ENCODE data around the gene PHF14.

The PHF14 gene

DNA sequence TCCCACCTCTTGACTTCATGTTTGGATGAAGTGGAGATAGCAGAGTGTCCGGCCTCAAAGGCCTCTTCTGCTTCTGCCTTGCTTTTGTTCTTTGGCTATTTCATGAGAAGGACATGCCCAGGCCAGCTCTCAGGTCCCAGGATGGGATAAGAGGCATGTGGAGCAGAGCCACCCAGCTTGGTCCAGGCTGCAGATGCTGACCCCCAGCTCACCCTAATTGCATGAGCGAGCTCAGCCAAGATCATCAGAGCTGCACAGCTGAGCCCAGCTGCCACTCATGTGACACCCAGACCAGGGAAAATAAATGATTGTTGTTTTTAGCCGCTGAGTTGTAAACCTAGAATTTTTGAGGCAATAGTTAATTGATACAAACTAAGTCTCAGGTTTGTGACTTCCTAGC, 230.0 kb downstream of the PHF14 start:
- DNase-seq (ENCODE audit: low spot score) = no peak
- TF ChIP-seq, protein P1, sequence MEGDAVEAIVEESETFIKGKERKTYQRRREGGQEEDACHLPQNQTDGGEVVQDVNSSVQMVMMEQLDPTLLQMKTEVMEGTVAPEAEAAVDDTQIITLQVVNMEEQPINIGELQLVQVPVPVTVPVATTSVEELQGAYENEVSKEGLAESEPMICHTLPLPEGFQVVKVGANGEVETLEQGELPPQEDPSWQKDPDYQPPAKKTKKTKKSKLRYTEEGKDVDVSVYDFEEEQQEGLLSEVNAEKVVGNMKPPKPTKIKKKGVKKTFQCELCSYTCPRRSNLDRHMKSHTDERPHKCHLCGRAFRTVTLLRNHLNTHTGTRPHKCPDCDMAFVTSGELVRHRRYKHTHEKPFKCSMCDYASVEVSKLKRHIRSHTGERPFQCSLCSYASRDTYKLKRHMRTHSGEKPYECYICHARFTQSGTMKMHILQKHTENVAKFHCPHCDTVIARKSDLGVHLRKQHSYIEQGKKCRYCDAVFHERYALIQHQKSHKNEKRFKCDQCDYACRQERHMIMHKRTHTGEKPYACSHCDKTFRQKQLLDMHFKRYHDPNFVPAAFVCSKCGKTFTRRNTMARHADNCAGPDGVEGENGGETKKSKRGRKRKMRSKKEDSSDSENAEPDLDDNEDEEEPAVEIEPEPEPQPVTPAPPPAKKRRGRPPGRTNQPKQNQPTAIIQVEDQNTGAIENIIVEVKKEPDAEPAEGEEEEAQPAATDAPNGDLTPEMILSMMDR (IDR thresholded peaks at IDR 0.05; ENCODE audit: extremely low read depth, missing control alignments) = no peak

DNA sequence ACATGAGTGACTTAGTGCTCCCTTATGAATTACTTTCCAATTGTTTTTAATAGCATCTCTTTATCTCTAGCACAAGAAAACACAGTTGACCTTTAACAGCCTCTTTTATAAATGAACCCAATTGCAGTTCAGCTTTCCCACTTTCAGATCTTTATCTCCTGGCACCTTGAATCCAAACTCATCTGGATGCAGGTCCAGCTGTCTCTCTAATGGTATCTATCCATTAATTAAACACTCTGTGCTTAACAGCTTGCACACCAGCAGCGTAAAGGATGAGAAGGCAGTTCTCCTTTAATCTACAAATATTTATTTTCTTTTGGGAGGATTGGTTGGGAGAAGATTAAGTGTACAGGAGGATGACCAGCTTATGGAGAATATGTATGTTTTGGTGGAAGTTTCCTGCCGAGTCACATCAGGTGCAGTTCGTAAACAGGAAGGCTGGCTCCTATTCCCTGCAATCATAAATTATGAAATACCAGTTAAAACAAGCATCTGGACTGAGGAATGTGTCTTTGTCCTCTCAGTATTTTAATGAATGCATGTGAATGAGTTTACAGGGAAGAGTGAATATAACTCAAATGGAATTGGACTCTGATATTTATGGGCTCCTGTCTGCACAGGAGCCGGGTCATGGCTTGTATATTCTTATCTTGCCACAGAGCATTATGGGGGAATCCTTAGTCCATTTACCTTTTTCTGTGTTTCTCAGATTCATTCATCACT, 232.7 kb downstream of the PHF14 start:
- TF ChIP-seq, protein P1 (IDR thresholded peaks at IDR 0.05; ENCODE audit: extremely low read depth, missing control alignments) = no peak
- DNase-seq (ENCODE audit: low spot score) = no peak

DNA sequence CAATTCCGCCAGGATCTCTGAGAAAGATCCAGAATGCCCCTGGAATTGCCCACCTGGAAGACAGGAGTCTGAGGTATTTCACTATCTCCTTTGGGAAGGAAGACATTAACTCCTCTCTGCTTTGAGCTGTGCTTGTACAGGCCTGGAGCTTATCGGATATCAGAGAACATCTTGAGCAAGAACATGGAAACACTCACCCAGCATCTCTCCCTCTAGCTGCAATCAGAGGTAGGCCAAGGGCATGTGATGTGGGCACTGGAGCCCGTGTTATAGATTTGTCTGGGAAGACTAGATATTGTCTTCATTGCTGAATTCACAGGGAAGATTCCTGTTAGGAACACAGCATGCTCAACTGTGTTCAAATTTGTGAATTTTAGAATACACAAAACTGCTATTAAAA, 233.9 kb downstream of the PHF14 start:
- TF ChIP-seq, protein P1 (IDR thresholded peaks at IDR 0.05; ENCODE audit: extremely low read depth, missing control alignments) = no peak
- DNase-seq (ENCODE audit: low spot score) = no peak

DNA sequence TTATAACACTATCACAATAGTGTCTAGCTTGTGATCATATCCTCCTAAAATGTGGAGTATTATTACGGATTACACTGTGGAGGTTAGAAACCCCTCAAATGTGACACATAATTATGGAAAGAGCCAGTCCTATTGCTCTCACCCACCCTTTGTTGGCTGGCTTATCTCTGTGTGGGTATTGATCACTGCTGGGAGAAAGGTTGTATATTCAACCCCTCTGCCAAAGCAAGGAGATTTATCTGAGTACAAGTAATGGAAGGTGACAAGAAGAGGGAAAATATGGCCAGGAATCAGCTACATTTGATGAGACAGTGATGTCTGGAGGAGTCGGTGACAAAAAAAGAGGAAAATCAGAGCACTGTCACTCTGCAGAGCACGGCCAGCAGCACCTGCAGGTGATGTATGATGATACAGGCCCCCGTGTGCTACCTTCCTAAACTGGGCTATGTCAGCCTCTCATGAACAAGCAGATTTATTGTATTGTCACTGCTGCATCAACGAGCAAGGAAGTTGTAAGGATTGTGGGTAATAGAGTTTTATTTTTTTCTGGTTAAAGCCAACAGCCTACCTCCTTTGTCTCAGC, 235.3 kb downstream of the PHF14 start:
- no peak for DNase-seq (ENCODE audit: low spot score)
- TF ChIP-seq, protein P1 (IDR thresholded peaks at IDR 0.05; ENCODE audit: extremely low read depth, missing control alignments) = no peak

DNA sequence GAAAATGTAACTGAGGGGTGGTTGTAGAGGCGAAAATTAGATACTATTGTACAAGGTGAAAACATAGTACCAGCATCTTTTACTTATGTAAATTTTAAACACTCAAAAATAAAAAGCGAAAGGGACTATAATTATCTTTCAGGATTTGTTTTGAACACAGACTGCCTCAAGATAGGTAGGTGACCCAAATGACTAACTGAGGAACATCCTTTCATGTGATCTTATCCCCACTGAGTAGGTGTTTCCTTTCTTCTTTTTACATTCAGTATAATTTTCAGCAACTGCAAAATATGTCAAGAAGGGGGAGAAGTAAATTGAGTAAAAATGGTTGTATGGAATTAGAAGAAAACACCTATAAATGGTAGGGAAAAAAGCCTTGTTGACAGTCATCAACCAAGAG, 236.7 kb downstream of the PHF14 start:
- no peak for DNase-seq (ENCODE audit: low spot score)
- TF ChIP-seq, protein P1 (IDR thresholded peaks at IDR 0.05; ENCODE audit: extremely low read depth, missing control alignments) = no peak

DNA sequence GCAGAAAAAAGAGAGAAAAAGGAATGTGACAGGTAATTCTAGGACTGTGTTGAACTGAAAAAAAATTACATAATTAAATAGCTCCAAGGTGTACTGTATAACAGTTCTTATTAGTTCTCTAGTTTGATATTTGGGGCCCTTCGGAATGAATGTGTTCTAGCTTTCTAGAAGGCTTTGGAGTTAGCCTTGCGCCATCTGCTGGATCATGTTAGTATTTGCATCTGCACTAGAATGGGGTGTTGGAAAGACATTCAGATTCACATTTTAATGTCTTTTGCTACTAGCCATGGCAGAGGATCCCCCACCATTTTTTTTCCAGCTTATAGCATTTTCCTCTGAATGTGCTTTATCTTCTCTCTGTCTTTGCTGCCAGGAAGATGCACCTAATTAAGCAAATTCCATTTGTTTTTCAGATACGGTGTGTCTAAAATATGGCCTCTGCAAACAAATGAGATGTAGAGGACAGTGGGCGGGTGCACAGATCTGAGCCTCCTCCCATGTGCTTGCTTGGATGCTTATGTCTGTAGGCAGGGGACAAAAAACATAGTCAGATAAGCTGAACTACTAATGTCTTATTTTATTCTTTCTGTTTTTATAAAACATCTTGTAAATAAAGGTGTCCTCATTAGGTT, 238.5 kb downstream of the PHF14 start:
- TF ChIP-seq, protein P1 (IDR thresholded peaks at IDR 0.05; ENCODE audit: extremely low read depth, missing control alignments) = peak; percentile 78
- DNase-seq (ENCODE audit: low spot score) = peak; percentile 49

DNA sequence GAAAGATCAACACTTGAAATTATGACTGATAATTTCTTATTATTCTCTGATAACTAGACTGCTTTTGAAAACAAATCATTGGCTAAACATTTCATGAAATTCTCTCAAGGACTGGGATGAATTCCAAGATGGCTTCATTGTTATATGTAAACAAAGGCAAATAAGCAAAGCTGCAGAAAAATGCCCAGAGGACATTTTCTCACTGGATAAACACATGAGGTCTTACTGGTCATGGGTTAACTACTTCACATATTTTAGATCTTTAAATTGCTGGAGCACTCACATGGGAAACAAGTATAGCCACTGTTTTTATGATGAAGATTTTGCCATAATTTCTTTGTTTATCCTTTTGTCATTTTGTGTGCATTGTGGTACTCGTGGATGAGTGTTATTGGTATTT, 239.1 kb downstream of the PHF14 start:
- TF ChIP-seq, protein P1 (IDR thresholded peaks at IDR 0.05; ENCODE audit: extremely low read depth, missing control alignments) = no peak
- DNase-seq (ENCODE audit: low spot score) = no peak

Data from GM20000 (cell line).